ENCODE results near the gene TTLL7.

TTLL7 gene

DNA sequence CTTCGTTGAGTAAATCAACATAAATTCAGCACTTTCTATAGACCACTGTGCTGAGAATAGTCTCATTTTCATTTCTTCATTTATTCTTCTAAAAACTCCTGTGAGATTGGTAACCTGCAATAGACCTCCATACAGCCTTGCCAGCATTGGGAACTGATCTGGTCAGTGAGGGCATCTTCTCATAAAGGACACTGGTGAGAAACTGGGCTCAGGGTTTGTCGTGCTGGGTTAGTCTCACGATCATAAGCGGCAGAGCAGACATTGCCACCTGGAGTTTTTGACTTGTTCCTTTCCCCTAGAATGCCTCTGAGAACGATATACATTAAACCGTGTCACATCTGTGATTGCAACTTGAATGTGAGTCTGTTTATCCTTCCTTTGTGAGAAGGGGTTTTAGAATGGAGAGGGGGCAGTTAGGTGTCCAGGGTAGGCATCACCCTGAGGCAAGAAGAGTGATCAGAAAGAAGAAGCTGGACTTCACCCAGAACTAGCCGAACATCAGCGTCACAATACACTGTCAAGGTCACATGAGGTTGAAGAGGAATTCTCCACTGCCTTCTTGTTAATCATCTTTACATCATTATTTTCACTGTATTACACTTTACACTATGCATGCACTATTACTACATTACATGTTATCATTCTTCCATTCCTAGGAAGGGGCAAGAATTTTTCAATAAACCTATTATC lies 1.4 kb upstream of the TTLL7 start:
- Histone ChIP-seq H3K4me2 (ENCODE audit: low read length) (peak overlapping the region; percentile 91), H3K36me3 (replicated peaks; ENCODE audit: low read depth, low read length) (no peaks in the 10 kb centered on the region), H3K9me3 (ENCODE audit: insufficient read depth, low read length) (no peaks in the 10 kb centered on the region), H3K9ac (ENCODE audit: low read length) (peak overlapping the region; percentile 78), H3K27ac (ENCODE audit: low read length) (no peak overlapping the region), H3K4me3 (ENCODE audit: low read length) (peak overlapping the region; percentile 94), H3K4me1 (ENCODE audit: low read length) (peaks cover 35% of the 10 kb centered on the region), H3K27me3 (ENCODE audit: low read depth, low read length) (peaks cover 4% of the 10 kb centered on the region; the same call in 1 of the 2 replicates), H4K20me1 (ENCODE audit: insufficient read depth, low read length) (no peaks in the 10 kb centered on the region), H3K79me2 (ENCODE audit: low read length) (no peaks in the 10 kb centered on the region), H2AFZ (ENCODE audit: low read depth, low read length) (no peak overlapping the region)
- TF ChIP-seq EZH2phosphoT487 (IDR thresholded peaks at IDR 0.05; ENCODE audit: low read depth): no peak
- TF ChIP-seq, protein P1, sequence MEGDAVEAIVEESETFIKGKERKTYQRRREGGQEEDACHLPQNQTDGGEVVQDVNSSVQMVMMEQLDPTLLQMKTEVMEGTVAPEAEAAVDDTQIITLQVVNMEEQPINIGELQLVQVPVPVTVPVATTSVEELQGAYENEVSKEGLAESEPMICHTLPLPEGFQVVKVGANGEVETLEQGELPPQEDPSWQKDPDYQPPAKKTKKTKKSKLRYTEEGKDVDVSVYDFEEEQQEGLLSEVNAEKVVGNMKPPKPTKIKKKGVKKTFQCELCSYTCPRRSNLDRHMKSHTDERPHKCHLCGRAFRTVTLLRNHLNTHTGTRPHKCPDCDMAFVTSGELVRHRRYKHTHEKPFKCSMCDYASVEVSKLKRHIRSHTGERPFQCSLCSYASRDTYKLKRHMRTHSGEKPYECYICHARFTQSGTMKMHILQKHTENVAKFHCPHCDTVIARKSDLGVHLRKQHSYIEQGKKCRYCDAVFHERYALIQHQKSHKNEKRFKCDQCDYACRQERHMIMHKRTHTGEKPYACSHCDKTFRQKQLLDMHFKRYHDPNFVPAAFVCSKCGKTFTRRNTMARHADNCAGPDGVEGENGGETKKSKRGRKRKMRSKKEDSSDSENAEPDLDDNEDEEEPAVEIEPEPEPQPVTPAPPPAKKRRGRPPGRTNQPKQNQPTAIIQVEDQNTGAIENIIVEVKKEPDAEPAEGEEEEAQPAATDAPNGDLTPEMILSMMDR (IDR thresholded peaks at IDR 0.05; ENCODE audit: low read depth, low read length): no peak

DNA sequence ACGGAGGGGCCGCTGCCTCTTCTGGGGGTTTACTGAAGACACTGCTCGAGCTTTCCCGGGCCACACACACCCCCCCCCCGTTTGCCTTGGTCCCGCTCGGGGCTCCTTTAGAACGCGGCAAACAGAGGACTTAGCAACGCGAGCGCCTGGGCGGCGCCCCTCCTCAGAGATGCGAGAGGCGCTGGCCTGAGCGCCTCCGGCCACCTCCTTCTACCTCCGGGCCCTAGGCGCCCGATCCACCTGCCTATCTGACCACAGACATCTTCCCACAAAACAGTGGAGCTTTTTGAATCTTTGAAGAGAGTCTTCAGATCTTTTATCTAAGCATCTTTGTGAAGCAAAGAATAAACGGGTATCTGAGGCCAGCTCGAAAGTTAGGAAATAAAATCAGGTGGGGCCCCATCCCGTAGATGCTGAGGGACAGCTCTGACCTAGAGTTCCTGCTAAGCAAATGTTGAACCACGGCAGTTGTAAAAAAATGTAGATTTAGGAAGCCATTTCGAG lies 436 bp upstream of the TTLL7 start:
- peak overlapping the region; percentile 94 for H3K4me3 ChIP-seq (ENCODE audit: low read length)
- peak overlapping the region; percentile 92 for H2AFZ ChIP-seq (ENCODE audit: low read depth, low read length)
- H3K27me3 ChIP-seq (ENCODE audit: low read depth, low read length): peaks cover 4% of the 10 kb centered on the region; the same call in 1 of the 2 replicates
- TF ChIP-seq EZH2phosphoT487 (IDR thresholded peaks at IDR 0.05; ENCODE audit: low read depth): no peak
- H3K27ac ChIP-seq (ENCODE audit: low read length): no peak overlapping the region
- peaks cover 35% of the 10 kb centered on the region for H3K4me1 ChIP-seq (ENCODE audit: low read length)
- H3K9me3 ChIP-seq (ENCODE audit: insufficient read depth, low read length): no peaks in the 10 kb centered on the region
- peak overlapping the region; percentile 78 for H3K9ac ChIP-seq (ENCODE audit: low read length)
- H3K36me3 ChIP-seq (replicated peaks; ENCODE audit: low read depth, low read length): no peaks in the 10 kb centered on the region
- H4K20me1 ChIP-seq (ENCODE audit: insufficient read depth, low read length): no peaks in the 10 kb centered on the region
- H3K4me2 ChIP-seq (ENCODE audit: low read length): peak overlapping the region; percentile 91
- H3K79me2 ChIP-seq (ENCODE audit: low read length): no peaks in the 10 kb centered on the region

DNA sequence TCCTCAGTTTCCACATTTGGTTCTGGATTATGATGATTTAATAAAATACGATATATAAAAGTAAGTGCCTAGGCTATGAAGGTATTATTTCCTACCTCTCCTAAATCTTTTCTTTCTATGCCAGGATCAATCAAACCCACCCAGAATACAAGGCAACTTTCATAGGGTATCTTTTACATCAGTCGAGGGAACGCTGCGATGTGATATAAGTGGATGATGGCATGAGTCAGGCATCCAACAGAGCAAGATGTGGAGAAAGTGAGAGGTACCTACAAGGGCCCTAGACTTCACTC lies 781 bp downstream of the TTLL7 start:
- Histone ChIP-seq H3K4me2 (ENCODE audit: low read length) (peak overlapping the region; percentile 91), H3K4me1 (ENCODE audit: low read length) (peaks cover 35% of the 10 kb centered on the region), H3K9ac (ENCODE audit: low read length) (no peak overlapping the region), H2AFZ (ENCODE audit: low read depth, low read length) (no peak overlapping the region), H4K20me1 (ENCODE audit: insufficient read depth, low read length) (no peaks in the 10 kb centered on the region), H3K4me3 (ENCODE audit: low read length) (peak overlapping the region; percentile 94), H3K27me3 (ENCODE audit: low read depth, low read length) (peaks cover 4% of the 10 kb centered on the region; the same call in 1 of the 2 replicates), H3K79me2 (ENCODE audit: low read length) (no peaks in the 10 kb centered on the region), H3K36me3 (replicated peaks; ENCODE audit: low read depth, low read length) (no peaks in the 10 kb centered on the region), H3K27ac (ENCODE audit: low read length) (no peak overlapping the region), H3K9me3 (ENCODE audit: insufficient read depth, low read length) (no peaks in the 10 kb centered on the region)
- TF ChIP-seq EZH2phosphoT487 (IDR thresholded peaks at IDR 0.05; ENCODE audit: low read depth): no peak
- TF ChIP-seq, protein P1 (IDR thresholded peaks at IDR 0.05; ENCODE audit: low read depth, low read length): no peak

DNA sequence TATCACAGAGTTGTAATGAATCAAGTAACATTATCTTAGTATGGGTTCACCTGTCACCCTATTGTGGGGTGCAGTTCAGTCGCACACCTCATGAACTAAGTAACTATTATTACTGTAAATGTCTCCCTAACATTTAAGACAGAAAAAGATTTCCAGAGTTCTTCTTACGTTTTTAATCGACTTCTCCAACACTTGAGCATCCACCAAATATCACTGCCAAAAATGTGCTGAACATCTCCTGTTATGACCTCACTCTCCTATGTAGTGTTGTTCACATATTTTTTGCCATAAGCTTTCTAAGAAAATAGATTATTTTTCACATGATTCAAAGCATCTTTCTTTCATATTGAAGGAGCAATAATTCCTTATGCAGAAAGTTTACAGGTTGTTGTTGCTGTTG lies 1.3 kb downstream of the TTLL7 start:
- Histone ChIP-seq H3K4me2 (ENCODE audit: low read length) (no peak overlapping the region), H2AFZ (ENCODE audit: low read depth, low read length) (no peak overlapping the region), H3K27ac (ENCODE audit: low read length) (no peak overlapping the region), H3K4me1 (ENCODE audit: low read length) (peaks cover 33% of the 10 kb centered on the region), H4K20me1 (ENCODE audit: insufficient read depth, low read length) (no peaks in the 10 kb centered on the region), H3K36me3 (replicated peaks; ENCODE audit: low read depth, low read length) (no peaks in the 10 kb centered on the region), H3K27me3 (ENCODE audit: low read depth, low read length) (peaks cover 4% of the 10 kb centered on the region; the same call in 1 of the 2 replicates), H3K79me2 (ENCODE audit: low read length) (no peaks in the 10 kb centered on the region), H3K4me3 (ENCODE audit: low read length) (no peak overlapping the region), H3K9me3 (ENCODE audit: insufficient read depth, low read length) (no peaks in the 10 kb centered on the region), H3K9ac (ENCODE audit: low read length) (no peak overlapping the region)
- no peak for TF ChIP-seq EZH2phosphoT487 (IDR thresholded peaks at IDR 0.05; ENCODE audit: low read depth)
- TF ChIP-seq, protein P1 (IDR thresholded peaks at IDR 0.05; ENCODE audit: low read depth, low read length): no peak
